GM19372 (cell line): Measurements from ENCODE around the gene GEMIN8.

ENCODE experiments used
- ATAC-seq: cut with Tn5 transposase; IDR thresholded peaks from one replicate; pipeline ENCODE4 v1.9.1; 2021; ENCODE audit warnings: mild to moderate bottlenecking, low read depth, moderate library complexity; ENCODE audit not compliant: unreplicated experiment

Gene GEMIN8

GRCh38 chrX:14017399-14017798, 12.3 kb downstream of the GEMIN8 start:
- no peak for ATAC-seq

DNA sequence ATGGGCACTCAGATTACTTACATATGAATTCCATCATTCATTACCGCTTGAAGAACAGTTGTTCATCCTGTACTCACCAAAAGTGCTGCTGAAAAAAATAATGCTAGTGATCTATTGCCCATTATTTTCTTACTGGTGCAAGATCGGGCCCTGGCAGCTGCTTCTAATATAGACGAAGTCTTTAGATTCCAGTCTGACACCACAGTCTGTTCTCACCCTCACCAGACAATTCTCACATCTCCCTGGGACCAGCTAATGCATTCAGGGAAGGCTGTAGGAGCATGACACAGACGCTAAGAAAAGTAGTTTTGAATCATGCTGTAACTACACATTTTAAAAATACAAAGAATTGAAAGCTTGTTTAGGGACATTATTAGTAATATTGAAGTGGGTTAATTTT, 13.8 kb downstream of the GEMIN8 start:
- ATAC-seq: no peak

GRCh38 chrX:14015294-14015693, 14.4 kb downstream of the GEMIN8 start:
- ATAC-seq: no peak

- no peak for ATAC-seq
Observed at GRCh38 chrX:14014526-14014925, 15.2 kb downstream of the GEMIN8 start.

DNA sequence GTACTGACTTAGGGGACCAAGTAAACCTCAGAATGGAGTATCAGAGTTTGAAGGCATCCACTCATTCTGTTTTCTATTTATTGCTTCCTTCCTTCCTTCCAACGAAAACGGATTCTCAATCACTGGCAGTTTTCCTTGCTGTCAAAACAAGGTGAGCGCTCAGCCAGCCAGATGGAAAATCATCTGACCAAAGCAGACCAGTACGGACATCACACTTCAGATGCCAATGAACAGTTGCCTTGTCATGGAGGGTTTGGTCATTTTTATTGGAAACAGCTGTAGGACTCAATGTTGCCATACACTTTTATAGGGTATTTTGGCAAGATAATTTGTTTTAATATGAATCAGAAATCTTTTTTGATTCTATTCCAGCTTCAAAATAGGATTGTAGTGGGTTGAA, 16.6 kb downstream of the GEMIN8 start:
- ATAC-seq: no peak

GRCh38 chrX:14010566-14010965, 19.1 kb downstream of the GEMIN8 start:
- no peak for ATAC-seq

DNA sequence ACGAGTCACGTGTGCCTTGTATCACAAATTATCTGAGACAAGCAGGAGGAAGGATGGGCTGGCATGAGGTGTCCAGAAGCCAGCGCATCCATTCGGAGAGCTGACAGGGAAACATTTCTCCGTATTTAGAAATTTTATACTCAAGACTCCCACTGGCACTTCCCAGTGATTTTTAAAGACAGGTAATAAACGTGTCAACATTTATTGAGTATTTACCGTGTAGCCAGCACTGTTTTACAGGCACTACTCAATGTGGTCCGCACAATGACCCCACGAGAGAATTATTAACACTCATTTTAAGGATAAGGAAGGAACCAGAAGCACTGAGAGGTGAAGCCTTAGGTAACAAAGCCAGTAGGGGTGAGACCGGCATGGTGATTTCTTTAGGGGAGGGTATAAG, 23.2 kb downstream of the GEMIN8 start:
- ATAC-seq: no peak

GRCh38 chrX:14003876-14004425, 25.7 kb downstream of the GEMIN8 start:
- ATAC-seq: no peak

GRCh38 chrX:14003028-14003427, 26.7 kb downstream of the GEMIN8 start:
- no peak for ATAC-seq

GRCh38 chrX:13996650-13997049, 33.0 kb downstream of the GEMIN8 start:
- no peak for ATAC-seq

- no peak for ATAC-seq
Observed at GRCh38 chrX:13994536-13995080, 35.1 kb downstream of the GEMIN8 start.

DNA sequence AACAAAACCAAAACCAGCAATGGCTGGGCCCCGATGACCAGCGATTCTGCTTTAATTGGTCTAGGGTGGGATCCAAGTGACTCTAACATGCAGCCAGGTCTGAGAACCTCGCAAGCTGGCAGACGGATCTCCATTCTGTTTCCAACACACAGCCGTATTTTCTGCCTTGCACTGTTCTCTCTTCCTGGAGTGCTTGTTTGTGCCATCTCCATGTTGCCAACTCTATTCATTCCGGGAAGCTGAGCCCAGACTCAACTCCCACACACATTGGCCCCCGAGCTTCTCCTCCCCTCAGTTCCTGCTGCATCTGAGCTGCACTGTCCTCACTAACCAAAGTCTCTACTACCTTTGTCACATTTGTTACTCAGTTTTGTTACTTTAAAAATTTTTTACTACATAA, 35.6 kb downstream of the GEMIN8 start:
- ATAC-seq: no peak

DNA sequence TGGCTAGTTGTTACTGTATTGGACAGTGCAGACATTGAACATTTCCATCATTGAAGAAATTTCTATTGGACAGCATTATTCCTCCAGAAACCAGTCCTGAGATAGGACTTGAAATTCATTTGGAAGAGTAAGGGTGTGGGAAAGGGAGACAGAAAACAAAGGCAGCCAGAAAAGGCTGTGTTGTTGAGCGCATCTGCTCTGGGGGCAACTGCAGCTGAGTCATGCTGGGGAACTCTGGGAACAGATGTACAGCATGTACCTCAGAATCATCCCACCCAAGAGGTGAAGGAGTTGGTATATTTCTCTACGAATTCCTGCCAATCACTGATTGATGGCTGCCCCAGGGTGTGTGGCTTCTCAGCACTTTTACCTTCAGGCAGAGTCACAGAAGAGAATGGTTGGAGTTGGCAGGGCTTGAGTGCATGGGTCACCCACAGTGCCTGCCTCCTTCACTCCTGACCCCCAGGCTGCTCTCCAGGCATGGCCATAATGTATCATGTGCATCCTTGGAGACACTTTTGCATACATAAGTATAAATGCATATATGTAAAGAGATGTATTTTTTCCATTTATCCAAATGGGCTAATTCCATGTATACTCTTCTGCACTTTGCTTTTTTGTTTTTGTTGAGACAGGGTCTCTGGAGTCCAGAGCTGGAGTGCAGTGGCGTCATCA, 39.4 kb downstream of the GEMIN8 start:
- no peak for ATAC-seq

DNA sequence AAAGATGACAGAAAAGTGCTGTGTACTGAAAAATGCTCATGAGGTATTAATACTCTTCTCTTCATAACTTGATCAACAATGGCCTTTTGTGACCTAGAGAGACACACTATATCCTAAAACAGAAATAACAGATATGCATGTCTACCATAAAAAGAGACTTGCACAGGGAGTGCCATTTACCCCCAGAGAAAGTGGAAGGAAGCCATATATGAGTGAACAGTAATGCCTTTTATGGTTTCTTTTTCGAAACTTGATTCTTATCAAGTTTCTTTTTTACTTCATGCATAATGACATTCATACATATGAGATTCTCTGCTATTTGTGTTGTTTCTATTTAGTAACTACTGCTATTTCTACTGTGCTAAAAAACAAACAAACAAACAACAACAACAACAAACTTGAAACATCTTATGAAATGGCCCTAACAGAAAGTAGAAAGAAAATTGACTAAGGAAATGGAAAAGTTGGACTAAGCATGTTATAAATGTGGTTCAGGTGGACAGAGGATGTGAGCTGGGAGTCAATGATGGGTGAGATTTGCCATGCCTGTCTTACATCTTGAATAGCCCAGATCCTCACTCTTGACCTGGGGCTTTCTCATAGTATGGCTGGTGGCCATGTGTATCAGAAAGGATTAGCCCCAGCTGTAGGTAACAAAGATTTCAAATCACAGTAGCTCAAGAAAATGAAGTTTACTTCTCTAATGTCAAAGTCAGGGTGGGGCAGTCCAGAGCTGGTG, 43.8 kb downstream of the GEMIN8 start:
- ATAC-seq: no peak

DNA sequence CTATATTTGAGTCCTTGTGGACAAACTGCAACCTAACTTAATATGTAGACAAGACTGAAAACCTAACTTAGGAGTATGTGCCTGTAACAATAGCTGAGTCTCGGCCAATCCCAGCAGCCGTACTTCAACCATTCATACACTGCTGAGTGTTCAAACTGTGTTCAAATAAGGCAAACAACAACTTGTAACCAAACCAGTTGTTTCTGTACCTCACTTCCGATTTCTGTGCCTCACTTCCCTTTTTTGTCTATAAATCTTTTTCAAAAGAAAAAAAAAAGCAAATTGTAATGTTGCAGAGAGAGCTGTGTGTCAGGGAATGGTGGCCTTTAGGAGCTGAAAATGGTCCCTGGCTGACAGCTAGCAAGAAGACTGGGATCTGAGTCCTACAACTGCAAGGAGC, 46.0 kb downstream of the GEMIN8 start:
- no peak for ATAC-seq

- no peak for ATAC-seq
Observed at GRCh38 chrX:13968198-13968597, 61.5 kb downstream of the GEMIN8 start.

GRCh38 chrX:13967636-13968035, 62.1 kb downstream of the GEMIN8 start:
- no peak for ATAC-seq

DNA sequence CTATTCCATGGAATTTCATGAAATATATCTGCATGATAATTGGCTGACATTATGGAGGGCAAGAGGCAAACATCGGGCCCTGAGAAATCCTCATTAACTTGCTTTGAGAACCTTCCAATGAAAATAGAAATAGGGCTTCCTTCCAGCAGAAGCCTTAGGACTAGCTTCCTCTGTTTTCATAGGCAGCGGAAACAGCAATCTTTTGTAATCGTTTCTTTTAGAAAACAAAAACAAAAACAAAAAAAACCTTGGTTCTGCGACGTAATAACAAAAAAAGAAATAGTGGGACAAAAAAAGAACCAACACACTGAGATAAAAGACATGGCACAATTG, 62.9 kb downstream of the GEMIN8 start:
- ATAC-seq: no peak

DNA sequence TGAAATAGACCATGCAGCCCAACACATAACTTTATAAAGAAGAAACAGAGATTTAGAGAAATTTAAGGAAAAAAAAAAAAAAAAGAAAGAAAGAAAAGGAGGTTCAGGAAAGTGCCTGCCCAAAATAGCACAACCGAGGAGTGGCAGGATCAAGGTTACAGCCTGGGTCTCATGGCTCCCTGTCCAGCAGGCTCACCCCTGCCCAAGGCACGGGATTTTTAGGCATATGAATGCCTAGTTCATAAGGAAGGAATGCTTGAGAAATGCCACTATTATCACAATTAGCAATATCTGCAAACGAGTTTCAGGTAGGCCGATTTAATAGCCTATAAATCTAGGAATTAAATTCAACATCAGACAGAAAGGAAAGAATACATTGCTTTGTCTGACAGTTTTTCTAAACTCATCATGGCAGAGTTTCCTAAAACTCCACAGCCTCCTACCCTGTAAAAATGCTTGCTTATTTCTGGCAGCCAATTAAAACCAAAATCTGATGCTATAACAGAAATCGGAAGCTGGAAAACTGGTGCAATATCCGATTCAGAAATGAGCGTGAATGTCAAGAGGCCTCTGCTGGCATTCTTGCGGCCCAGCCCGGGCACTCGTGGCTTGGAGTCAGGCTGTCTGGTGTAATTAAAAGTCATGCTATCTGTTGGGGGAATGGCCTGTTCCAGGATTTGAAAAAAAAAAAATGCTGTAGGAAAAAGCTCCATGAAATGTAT, 63.5 kb downstream of the GEMIN8 start:
- ATAC-seq: no peak

GRCh38 chrX:13965531-13965930, 64.2 kb downstream of the GEMIN8 start:
- no peak for ATAC-seq

DNA sequence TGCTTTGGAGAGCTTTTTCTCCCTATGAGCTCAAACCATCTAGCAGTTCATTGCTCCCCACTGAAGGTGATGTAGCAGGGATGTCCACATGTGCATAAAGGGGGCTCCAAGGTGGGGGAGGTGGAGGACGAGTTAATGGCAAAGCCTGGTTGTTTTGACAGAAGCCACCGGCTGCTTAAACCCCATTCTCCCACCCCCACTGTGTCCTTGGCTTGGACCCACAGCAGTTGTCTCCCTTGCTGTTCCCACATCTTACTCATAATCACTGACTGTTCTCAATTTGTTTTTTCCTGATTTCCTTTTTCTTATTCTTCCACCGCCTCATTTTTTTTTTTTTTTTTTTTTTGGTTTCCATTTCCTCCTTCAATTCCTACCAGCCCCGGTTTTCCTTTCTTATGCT, 72.7 kb downstream of the GEMIN8 start:
- ATAC-seq: no peak
